Smooth muscle cell of the coronary artery (primary cell): ENCODE measurements around the gene KPNB1. TPM values are rescaled to one million over a fixed set of nuclear protein-coding genes. Genes with fewer than 3 reads are reported as not detected.

Source experiments
- total RNA-seq: library from RNA; depleted of rRNA; stranded (reverse); fragments of >200 nt; gene quantifications from 2 replicates; pipeline ENCODE4 v1.2.3, GENCODE V29; 2014; ENCODE audit warnings: low replicate concordance

KPNB1 gene
- total RNA-seq: 187 and 246 TPM in 2 replicates

GRCh38 chr17:47649153-47649971, at the start of gene KPNB1:
TSS of gene KPNB1 (plus strand) at chr17:47649919. CDS start at chr17:47650245, 326 bp downstream.

DNA sequence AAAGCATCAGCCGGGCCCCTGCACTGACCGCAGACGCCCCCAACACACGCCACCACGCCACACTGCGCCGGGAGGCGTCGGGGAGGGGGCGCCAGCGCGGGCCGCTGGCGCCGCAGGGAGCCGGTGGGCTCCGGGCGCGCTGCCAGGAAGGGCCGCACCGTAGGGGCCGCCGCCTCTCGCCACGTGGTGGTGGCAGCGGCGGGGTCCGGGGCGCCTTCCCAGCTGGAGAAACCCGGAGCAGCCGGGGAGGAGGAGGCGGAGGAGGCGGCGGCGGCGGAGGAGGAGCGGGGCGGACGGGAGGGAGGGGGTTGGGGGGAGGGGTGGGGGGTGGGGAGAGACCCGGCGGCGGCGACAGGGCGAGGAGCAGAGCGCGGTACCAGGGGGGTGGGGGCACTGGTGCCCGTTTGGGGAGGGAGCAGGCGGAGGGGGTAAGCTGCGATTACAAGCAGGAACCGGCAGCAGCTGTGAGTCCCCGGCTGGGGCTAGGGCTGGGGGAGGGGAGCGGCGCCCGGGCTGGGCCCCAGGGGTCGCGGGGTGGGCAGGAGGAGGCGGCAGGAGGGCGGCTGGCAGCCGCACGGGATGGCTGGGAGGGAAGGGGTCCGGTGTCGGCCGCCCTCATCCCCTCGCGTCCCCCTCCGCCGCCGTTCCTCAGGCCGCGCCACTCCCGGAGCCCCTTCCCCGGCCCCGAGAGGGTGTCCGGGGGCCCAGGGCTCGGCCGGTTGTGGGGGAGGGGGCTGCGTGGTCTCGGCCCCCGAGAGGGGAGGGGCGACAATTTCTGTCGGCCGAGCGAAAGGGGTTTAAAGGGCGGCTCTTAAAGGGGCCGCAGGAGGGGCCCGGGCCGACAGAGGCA, 44.2 kb downstream of the KPNB1 start, which contains the start of gene TBKBP1:
Gene TBKBP1 (plus strand): TSS at position 431 of the 850 bp plus-strand sequence. CDS start 1,952 bp downstream, outside the sequence.

DNA sequence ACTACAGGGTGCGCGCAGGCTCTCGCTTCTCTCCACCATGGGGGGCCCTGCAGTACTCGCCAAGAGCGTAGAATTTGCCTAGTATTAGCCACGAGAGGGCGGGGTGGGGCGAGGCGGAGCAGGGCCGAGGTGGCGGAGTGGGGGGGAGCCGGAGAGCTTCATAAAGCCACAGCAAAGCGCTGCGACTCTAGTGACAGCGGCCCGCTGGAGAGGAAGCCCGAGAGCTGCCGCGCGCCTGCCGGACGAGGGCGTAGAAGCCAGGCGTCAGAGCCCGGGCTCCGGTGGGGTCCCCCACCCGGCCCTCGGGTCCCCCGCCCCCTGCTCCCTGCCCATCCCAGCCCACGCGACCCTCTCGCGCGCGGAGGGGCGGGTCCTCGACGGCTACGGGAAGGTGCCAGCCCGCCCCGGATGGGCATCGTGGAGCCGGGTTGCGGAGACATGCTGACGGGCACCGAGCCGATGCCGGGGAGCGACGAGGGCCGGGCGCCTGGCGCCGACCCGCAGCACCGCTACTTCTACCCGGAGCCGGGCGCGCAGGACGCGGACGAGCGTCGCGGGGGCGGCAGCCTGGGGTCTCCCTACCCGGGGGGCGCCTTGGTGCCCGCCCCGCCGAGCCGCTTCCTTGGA, 83.4 kb downstream of the KPNB1 start, which contains the start of gene TBX21:
Gene TBX21 (plus strand): TSS at position 190 of the 627 bp plus-strand sequence. CDS start 219 bp downstream, at position 409.

Other genes starting within 250 kb of the KPNB1 start
- gene NPEPPS, start 118.8 kb upstream of the KPNB1 start, total RNA-seq: 65.4 and 129 TPM in 2 replicates
- 4.6 and 5.5 TPM in 2 replicates for gene TBKBP1, start 44.2 kb downstream of the KPNB1 start, total RNA-seq
- gene TBX21, start 83.3 kb downstream of the KPNB1 start, total RNA-seq: not detected in 2 replicates
- 7.3 and 10.1 TPM in 2 replicates for gene OSBPL7, start 171.9 kb downstream of the KPNB1 start, total RNA-seq
- 16.1 and 21.3 TPM in 2 replicates for gene MRPL10, start 181.6 kb downstream of the KPNB1 start, total RNA-seq
- gene LRRC46, start 181.8 kb downstream of the KPNB1 start, total RNA-seq: 0.08 TPM in 1 of 2 replicates, not detected in the other
- 44.1 and 47.4 TPM in 2 replicates for gene SCRN2, start 191.4 kb downstream of the KPNB1 start, total RNA-seq
- 0.08 and 0.12 TPM in 2 replicates for gene SP6, start 201.2 kb downstream of the KPNB1 start, total RNA-seq
- gene SP2, start 246.3 kb downstream of the KPNB1 start, total RNA-seq: 0.23 and 0.35 TPM in 2 replicates